NCI-H446 (cell line): ENCODE results near the gene ERBB4.
"Not testable (repeated sequence)": the region's sequence is repeated elsewhere in the genome, so short reads cannot be mapped to it uniquely, and the experiment has no call there.

ENCODE experiments used
- DNase-seq, 2 experiments: peaks; one replicate each; lab custom pipeline; 2025; lab: John Stamatoyannopoulos, UW

The ERBB4 gene

DNA sequence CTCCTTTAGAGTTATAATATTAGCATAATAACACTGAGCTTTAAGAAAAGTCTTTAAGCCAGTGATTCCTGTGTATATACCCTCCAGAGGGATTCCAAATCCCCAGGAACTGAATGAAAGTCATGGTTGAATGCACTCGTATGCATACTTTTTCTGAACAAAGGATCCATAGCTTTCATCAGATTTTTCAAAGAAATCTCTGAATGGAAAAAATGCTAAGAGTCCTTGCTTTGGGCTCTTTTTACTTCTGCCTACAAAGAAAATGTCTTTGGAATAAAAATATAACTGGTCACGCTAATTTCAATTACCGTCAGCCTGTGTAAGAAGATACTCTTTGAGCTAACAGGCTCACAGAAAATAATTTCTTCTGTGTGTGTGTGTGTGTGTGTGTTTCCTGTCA, 939.5 kb downstream of the ERBB4 start:
- DNase-seq: no peak

DNA sequence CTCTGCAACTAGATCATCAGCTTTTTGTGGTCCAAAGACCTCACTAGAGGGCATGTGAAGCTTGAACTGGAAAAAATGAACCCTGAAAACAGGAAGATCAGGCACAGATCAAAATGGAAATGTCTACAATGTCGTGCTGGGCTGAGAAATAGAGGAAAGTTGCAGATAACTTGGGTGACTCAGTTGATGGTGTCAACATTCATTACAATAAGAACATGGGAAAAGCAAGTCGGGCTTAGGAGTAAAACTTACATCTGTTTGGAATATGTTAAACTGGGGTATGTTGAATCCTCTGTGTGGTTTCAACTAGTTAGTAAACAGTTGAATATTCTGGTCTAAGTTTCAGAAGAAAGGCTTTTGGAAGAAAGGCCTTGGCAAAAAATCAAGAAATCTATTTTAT, 940.4 kb downstream of the ERBB4 start:
- DNase-seq: no peak

DNA sequence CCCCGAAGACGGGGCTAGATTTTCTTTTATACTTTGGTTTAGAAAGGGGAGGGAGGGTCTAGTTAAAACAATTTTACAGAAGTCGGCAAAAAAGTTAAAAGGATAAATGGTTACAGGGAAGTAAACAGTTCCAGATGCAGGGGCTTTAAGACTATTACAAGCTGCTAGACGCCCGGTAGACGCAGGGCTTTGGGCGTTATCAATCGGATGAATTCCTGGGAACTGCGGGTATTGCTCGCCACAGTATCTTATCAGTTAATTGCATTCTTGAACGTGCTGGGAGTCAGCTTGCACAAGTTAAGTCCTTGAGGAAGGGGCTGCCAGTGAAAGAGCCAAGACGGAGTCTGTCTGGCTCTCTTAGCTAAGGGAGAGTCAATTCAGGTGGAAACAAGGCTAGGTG, 946.6 kb downstream of the ERBB4 start:
- DNase-seq: not testable (repeated sequence)

DNA sequence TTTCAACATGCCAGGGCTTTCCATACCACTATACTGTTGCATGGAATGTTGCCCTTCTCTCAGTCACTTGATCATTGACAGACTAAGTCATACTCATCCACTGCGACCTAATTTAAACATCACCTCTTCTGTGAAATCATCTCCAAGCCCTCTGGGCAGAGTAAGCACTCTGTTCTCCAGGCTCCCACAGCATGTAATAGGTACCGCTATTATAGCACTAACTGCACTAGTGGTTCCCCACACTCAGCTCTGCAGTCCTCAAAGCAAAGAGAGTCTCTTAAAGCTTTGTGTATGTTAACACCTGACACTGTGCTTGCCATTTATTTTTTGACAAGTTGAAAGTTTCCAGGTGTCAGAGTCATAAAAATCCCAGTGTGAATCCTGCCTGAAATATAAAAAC, 947.2 kb downstream of the ERBB4 start:
- no peak for DNase-seq

DNA sequence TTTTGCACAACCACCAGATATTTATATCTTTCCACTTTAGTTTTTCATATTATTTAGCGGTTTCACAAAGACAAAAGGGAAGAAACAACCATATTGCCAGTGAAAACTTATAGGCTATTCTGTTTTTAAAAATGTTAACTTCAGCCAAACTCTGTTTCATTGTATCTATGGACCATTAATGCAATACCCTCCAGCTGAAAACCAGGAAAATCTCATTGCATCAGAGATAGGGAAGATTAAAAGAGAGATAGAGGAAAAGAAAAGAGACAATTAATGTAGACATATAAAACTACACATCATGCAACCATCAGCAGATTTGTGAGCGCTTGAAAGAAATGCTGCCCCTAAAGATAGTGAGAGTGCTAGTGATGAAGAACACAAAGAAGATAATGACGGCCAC, 970.2 kb downstream of the ERBB4 start:
- DNase-seq: no peak

DNA sequence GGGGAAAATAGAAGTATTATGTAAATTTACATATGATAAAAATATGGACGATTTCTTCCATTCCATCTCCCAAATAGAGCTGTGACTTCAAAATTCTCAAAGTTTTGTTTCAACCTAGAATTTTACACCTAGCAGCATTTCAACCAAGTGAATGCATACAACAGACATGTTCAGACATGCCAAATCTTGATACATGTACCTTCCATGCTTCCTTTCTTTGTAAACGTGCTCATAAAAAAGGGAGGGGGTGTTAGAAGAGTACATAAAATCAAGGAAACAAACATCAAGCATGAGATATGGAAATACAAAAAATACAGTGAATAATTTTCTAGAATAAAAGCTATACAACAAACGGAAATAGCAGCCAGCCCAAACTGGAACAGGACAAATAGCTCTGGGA, 974.2 kb downstream of the ERBB4 start:
- no peak for DNase-seq

DNA sequence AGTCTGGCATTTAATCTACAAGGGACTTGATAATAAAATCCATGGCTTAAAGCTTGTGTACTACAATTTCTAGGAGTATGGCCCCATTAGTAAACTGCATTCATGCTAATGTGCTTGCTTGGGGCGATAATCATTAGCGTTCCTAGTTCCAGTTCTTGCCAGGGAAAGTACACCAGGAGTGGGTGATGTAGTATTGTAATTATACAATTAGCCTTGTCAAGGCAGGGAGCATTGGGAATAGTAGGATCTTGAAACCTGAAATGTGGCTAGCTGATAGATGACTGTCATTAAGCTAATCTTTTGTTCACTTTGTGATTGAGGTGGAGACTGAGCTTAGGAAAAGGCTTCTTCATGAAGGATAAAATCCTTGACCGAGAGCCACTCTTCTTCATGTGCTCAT, 993.0 kb downstream of the ERBB4 start:
- DNase-seq: no peak

DNA sequence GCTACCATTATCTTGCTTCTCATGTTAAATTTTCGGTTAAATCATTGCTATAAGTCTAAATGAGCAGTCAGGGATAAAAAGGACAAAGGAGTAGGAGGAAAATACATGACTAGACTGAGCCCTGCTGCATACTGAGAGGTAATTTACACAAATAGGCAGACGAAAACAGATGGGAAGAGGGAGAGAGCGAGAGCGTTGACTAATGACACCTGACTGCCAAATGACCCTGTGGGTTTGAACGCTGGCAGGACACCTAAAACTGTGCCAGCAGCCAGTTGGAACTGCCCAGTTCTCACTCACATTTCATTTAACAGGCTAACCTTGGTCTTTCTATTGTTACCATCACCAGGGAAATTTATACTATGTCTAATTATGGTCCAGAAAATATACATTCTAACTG, 1004.0 kb downstream of the ERBB4 start:
- DNase-seq: peak; percentile 52 to 82

DNA sequence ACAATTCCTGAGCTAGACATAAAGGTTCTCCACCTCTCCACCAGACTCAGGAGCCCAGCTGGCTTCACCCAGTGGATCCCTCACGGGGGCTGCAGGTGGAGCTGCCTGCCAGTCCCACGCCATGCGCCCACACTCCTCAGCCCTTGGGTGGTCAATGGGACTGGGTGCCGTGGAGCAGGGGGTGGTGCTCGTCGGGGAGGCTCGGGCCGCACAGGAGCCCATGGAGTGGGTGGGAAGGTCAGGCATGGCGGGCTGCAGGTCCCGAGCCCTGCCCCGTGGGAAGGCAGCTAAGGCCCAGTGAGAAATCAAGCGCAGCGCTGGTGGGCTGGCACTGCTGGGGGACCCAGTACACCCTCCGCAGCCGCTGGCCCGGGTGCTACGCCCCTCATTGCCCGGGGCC, 1014.4 kb downstream of the ERBB4 start:
- DNase-seq: not testable (repeated sequence)

DNA sequence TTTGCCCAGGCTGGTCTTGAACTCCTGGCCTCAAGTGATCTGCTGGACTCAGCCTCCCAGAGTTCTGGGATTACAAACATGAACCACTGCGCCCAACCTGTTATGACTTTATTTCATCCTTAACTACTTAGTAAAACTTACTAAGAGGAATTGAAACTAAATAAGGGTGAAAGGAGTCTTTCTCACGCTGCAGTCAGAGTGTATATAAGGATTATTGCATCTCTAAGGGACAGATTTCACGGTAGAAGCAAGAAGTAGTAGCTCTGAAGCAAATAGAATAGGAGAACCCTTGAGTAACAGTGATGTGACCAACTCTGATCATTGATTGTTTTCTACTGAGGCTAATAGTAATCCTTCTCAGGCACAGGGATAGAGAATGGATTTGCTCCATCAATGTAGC, 1022.1 kb downstream of the ERBB4 start:
- DNase-seq: no peak

DNA sequence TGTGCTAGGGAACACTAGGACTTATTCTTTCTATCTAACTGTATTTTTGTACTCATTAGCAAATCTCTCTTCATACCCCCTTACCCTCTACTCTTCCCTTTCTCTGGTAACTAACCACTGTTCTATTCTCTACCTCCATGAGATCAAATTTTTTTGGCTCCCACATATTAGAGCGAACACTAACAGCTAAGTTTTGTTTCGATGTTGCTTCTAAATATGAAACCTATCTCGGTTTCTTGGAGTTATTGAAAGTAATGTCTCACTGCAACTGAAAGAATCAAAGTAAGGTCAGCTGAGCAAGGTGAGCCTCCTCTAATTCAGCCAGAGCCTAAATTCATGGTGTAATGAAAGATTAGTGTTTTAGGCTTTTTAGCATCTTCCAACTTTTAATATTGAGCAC, 1024.6 kb downstream of the ERBB4 start:
- no peak for DNase-seq

DNA sequence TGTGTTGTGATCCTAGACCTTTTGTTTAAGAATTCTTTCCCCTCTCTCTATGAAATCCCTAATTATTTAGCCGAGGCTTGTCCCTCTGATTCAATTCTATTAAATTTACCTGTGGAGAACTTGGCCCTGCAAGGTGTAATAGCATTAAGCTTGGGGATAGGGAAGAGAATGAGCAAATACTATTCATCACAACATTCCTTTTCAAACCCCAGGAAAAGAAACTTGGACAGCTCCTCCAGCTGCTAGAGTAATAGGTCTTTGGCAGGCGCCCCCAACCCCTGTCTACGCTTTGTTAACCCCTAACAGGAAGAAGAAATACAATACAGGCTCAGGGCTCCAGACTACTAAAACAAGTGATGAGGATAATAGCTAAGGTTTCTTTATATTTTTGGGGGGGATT, 1025.2 kb downstream of the ERBB4 start:
- DNase-seq: no peak

DNA sequence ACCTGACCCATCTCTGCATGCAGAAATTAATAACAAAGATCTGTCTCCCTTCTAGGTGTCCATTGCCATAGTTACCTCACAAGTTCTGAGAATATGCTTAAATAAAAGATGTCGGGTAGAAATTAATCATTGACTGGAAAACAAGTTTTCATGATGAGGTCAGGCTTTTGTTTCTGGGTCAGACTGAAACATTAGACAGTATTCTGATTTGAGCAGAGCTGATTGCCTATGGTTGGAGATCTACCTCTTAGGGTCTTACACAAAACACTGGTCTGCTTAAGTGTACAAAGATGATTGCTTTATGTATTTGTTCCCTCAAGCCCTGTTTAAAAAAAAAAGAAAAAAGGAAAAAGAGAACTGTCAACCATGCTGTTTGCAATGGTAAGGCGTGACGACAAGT, 1025.8 kb downstream of the ERBB4 start:
- DNase-seq: no peak

DNA sequence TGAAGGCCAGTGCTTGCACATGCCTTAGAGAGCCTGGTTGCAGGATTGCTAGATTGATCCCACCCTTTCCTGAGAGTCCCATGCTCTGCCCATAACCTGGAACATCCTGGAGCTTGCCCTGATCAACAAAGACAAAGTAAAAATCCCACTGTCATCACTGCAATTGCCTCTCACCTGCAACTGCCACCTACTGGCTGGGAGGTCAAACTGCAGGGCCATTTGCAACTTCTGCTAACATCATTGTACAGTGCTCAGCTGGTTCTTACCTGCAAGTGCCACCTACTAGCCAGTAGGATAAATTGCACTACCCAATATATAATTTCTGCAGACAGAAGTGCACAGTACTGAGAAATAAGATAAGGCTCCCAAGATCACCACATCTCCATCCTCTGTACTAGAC, 1034.7 kb downstream of the ERBB4 start:
- DNase-seq: no peak

DNA sequence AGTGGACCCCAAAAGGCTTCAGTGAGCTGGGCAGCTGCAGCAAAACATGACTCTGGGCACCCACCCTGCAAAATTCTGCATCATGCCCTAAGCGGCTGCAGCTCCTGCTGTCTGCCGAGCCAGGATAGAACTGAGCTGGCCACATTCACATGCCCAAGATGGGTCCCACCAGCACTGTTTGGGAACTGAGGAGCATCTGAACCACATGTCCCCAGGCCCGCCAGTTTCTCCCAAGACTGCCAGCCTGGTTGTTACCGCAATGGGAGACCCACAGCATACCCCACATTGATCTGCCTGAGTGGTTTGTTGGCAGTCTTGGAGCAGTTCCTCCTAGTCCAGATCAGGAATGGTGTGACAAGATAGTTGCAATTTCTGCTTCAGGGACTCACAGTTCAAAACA, 1035.4 kb downstream of the ERBB4 start:
- no peak for DNase-seq

DNA sequence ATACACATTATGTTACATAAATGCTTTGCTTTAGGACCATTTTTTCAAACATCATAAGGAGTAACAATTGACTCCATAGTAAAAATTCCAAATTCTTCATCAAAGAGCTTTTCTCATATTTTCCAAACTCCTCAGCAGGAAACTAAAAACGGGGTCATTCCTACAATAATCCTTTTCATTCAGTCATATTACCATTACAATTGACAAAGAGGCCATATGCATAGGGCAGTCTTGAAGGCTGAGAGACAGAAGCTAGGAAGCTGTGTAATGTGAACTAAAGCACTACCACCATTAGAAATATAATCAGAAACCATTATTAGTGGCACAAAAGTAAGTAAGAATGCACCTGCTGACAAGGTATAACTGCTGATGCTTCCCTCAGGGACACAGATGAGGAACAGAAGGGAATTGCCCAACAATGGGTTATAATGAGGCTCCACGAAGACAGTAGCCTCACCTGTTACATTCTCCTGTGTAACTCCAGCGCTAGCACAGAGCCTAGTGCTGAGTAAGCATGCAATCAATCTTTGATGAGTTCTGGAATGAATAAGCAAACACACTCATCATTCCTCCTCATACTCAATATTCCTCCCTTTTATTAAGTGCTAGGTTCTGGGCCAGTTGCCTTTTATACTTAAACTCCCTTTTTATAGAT, 1039.9 kb downstream of the ERBB4 start:
- no peak for DNase-seq

DNA sequence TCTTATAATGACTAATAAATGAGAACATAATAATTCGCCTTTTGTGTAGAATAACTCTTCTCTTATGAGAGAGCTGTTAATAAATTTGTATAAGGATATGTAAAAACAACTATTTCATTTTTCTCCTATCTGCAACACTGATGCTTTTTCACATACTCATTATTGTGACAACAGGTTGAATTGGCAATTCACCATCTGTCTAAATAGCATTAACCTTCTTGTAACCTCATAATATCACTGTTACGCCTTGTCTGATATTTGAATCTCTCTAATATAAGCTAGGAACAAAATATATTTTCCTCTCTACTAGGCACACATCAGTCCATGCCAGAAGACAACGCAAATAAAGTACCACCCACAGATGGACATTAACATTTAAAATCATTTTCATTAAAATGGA, 1043.3 kb downstream of the ERBB4 start:
- DNase-seq: peak in 1 of 2 experiments; percentile 1

DNA sequence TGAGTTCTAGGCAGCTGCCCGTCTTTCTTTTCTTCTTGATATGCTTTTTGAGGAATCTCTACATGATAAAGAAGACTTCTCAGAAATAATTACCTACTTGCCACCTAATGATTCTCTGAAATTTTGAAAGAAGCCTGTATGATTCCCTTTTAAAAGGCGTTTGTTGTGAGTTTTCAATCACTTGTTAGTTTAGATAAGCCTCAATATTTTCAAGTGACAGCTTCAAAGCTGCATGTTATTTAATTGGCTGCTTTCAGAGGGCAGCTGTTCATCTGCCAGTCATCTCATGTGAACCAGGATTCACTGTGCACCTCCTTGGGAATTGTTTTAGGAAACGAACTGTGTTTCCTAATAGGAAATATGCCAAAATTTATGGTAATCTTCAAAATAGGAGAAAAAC, 1044.1 kb downstream of the ERBB4 start:
- DNase-seq: peak in 1 of 2 experiments; percentile 1

DNA sequence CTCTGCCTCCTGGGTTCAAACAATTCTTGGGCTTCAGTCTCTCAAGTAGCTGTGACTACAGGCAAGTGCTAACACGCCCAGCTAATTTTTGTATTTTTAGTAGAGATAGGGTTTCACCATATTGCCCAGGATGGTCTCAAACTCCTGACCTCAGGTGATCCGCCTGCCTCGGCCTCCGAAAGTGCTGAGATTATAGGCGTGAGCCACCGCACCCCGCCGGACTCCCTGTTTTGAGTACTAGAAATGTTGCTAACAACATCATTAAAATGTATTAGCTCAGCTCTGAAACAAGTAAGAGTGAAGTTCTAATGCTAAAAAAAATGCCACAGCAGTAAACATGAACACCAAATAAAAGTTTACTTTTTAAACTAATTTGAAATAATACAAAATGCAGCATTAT, 1044.5 kb downstream of the ERBB4 start:
- no peak for DNase-seq

DNA sequence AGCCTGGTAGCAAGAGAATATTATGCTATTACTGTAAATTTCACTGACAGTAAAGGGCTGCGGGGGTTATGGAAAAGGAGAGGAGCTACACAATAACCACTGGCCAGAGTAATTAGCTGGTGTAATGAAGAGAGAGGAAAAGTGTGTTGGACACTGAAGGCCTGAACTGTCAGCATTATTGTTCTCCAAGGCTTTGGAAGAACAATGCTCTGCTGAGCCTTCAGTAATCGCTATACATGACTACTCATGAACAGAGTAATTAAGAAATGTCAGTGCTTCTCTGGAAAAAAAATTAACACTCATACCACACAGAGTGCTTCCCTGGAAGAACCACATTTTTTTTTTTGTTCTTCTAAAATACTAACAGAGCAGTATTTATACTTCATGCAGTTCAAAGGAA, 1050.9 kb downstream of the ERBB4 start:
- no peak for DNase-seq

DNA sequence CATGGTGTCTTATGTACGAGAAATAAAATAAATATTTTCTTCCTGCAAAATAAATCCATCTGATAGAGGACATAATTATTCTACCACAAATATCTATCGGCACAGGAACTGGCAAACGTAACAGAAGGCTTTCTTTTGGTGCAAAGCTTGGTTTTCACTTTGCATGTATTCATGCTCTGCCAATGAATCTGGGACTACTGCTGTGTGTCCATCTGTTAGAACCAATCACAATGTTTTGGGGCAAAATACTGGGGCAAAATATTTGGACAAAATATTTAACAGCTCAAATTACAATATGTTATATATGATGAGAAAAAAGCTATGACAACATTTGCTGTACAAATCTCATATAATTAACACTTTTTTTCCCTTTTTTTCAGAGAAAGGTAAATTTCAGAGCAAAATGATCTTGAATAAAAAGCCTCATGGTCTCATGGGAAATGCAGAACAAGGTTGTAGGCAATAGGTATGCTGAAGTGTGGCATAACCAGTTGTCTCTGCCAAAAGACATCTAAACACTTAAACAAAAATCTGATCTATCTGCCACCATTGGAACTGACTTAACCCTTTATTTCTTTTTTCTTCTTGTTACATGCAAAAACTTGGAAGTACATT, 1059.0 kb downstream of the ERBB4 start:
- peak; percentile 18 to 72 for DNase-seq

DNA sequence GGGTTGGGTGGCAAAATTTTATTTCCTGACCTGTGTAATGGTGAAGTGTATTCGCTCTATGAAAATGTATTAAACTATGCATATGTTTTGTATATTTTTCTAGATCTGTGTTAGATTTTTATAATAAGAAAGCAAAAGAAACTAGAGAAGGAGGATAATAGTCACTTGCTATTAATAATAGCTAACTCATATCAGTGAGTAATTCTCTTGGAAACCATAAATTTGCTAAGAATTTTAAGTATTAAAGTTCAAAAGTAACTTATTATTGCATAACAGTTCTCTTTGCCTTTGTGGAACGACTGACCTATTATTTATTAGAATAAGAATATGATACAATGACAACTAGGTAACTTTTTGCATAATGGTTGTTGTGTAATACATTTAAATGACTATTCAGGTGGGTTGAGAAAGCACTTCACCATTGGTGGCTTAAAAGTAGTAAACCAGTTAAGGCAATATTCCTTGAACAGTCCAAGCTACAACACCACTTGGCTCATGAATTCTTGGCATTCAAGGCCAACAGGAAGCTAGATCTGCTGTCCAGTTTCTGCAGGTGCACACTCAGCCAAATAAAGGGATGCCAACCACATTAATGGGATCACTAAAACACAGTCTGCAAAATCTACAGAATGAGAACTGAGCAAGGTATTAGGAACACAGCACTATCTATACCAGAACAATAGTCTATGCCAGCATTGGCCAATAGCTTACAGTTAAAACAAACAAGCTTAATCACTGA, 1060.9 kb downstream of the ERBB4 start:
- no peak for DNase-seq

DNA sequence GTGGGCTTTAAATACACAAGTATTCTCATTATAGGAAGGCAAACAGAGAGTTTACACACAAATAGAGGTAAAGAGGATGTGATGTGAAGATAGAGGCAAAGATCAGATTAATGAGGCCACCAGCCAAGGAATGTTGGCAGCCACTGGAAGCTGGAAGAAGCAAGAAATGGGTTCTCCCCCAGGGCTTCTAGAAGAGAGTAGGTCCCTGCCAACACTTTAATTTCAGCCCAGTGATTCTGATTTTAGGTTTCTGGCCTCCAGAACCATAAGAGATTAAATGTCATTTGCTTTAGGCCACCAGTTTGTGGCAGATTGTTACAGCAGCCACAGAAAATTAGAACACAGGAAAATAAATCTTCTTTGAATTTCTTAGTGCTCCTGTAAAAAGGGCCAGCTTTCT, 1065.5 kb downstream of the ERBB4 start:
- DNase-seq: peak; percentile 36 to 39

DNA sequence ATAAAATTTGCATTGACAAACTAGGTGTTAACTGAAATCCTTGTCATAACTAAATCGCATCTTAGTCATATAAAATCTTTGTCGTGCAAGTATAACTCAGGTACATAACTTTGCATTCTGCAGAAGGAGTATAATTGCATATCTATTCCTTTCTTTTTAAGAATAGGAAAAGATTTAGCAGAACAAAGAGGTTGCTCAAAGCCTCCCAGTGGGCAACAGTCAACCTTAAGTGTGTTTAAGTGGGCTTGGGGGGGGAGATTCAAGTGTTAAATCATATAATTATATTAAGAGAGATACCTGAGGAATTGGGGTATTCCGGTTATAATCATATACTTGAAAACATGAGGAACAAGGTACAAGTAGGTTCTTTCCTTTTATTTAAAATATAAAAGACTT, 1068.9 kb downstream of the ERBB4 start:
- DNase-seq: no peak
